ENCODE data around the gene LRRC4B.

LRRC4B gene

DNA sequence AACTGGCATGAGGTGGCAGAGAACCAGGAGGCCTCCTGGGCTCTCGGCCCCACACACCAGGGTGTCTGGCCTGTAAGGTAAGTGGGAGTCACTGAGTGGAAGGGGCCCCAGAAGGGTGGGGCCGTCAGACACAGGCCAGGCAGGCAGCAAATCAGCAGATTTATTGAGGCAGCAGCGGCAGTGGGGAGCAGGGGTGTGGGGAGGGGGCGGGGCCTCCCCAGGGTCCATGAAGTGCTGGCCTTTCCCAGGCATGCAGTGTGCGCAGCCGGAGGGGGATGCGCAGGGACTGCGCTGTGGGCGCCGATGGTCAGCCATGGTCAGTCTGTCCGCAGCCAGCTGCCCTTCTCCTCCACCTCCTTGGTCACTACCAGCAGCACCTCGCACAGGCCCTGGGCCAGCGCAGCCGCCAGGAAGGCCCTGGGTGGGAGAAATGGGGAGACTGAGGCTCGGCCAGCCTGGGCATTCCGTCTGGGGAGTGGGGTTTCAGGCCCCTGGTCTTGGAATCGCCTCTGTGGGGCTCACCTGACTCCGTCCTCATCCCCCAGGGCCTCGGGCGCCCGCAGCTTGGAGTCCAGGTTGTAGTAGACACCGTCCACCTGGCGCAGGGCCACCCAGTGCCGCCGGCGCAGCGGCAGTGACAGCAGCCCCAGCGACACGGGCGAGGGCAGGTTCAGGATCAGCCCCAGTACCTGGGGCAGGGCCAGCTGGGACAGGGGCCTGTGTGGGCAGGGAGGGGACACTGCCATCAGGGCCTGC is 62.2 kb downstream of the LRRC4B start:
- DNase-seq (ENCODE audit: low read depth in 2 of 2) = no peak
- no peak overlapping the region for H3K4me3 ChIP-seq (replicated peaks in 1 of 2; ENCODE audit: low read depth in 2 of 2, low read length in 2 of 2)
- no peak for TF ChIP-seq CTCF (IDR thresholded peaks at IDR 0.05; ENCODE audit: low read depth, low read length)

DNA sequence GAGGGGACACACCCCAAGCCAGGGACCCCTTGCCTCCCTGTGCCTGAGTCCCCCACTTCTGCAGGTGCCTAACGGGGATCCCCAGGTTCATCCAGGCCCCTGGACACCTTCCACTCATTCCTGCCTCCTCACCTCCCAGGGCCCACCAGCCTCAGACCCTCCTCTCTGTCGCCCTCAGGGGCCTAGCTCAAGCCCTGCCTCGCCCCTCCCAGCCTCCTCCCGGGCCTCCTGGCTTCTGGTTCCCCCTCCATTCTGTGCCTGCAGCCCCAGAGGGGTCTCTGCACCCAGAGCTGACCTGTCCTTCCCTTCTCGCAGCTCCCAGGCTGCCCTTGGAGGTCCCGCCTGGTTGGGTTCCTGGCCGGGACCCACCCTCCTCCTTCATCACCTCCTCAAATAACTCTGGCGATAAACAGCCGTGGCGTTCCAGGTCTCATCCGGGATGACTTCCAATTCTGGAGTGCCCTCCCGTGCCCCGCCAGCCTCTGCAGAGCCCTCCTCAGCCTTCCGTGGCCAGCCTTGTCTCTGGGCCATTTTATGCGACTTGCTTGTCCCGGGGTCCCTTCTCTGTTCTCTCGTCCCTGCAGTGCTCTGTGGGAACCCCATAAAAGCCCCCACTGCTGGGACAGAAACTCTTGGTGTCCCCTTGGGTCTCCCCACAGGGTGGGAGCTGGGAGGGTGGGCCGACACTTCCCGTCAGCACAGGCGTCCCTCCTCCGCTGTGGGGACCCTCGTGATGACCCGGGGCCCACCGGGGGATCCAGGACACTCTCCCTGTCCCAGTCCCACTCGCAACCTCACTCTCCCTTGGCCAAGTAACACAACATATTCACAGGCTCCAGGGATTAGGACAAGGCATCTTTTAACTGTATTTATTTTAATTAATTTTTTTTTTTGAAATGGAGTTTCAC is 66.4 kb downstream of the LRRC4B start:
- no peak for DNase-seq (ENCODE audit: low read depth in 2 of 2)
- no peak for TF ChIP-seq CTCF (IDR thresholded peaks at IDR 0.05; ENCODE audit: low read depth, low read length)
- no peak overlapping the region for H3K4me3 ChIP-seq (replicated peaks in 1 of 2; ENCODE audit: low read depth in 2 of 2, low read length in 2 of 2)

DNA sequence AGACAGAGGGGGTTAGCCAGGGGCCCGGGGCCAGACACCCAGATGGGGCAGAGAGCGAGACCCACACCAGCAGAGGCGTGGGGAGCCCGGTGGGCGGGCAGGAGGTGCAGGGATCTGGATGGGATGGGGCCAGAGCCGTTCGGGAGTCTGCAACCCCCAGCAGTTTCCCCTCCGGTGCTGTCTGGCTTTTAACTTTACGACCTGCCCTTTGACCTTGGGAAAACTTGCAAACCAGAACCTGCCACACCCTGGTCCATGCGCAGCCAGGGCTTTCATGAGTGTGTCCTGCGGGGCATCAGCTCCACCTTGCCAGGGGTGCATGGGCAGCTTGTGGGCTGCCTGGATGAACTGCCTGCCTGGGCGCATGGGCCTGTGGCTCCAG is 67.1 kb downstream of the LRRC4B start:
- TF ChIP-seq CTCF (IDR thresholded peaks at IDR 0.05; ENCODE audit: low read depth, low read length) = no peak
- H3K4me3 ChIP-seq (replicated peaks in 1 of 2; ENCODE audit: low read depth in 2 of 2, low read length in 2 of 2) = no peak overlapping the region
- no peak for DNase-seq (ENCODE audit: low read depth in 2 of 2)

DNA sequence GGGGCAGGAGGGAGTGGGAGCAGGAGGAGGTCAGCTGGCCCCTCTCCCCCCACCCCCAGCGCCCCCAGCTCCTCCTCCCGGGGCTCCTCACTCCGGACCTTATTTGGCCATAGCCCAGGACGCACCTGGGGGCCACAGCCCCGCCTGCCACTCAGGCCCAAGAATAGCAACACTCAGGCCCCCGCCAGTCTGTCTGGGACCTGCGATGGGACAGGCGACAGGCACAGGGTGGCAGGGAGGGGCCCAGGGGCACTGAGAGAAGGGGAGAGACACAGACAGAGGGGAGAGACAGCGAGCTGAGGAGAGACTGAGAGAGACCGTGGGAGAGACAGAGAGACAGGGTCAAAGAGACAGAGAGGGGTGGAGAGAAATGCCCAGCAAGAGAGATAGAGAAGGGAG is 67.5 kb downstream of the LRRC4B start:
- no peak overlapping the region for H3K4me3 ChIP-seq (replicated peaks in 1 of 2; ENCODE audit: low read depth in 2 of 2, low read length in 2 of 2)
- no peak for TF ChIP-seq CTCF (IDR thresholded peaks at IDR 0.05; ENCODE audit: low read depth, low read length)
- DNase-seq (ENCODE audit: low read depth in 2 of 2) = no peak

- no peak for TF ChIP-seq CTCF (IDR thresholded peaks at IDR 0.05; ENCODE audit: low read depth, low read length)
- H3K4me3 ChIP-seq (replicated peaks in 1 of 2; ENCODE audit: low read depth in 2 of 2, low read length in 2 of 2) = no peak overlapping the region
- no peak for DNase-seq (ENCODE audit: low read depth in 2 of 2)
Observed at GRCh38 chr19:50500060-50500752, 68.0 kb downstream of the LRRC4B start.

DNA sequence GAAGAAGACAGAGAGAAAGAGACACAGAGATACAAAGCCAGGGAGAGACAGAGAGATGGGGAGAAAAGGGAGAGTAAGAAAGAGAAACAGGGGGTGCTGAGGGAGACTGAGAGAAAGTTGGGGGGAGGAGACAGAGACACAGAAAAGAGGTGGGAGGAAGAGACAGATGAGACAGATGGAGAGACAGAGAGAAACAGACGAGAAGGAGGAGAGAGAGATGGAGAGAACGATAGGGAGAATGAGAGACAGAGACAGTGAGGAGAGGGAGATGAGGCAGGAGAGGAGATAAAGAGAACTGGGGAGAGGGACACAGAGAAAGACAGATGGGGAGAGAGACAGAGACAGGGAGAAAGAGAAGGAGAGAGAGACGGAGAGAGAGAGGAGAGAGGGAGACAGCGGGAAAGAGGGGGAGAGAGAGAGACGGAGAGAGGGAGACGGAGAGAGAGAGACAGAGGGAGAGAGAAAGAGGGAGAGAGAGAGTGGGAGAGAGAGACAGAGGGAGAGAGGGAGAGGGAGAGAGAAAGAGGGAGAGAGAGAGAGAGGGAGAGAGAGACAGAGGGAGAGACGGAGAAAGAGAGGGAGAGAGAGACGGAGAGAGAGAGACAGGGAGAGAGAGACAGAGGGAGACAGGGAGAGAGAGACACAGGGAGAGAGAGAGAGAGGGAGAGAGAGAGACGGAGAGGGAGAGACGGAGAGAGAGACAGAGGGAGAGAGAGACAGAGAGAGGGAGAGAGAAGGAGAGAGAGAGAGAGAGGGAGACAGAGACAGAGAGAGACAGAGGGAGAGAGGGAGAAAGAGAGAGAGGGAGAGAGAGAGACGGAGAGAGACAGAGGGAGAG is 69.8 kb downstream of the LRRC4B start:
- H3K4me3 ChIP-seq (replicated peaks in 1 of 2; ENCODE audit: low read depth in 2 of 2, low read length in 2 of 2) = no peak overlapping the region
- DNase-seq (ENCODE audit: low read depth in 2 of 2) = no peak
- TF ChIP-seq CTCF (IDR thresholded peaks at IDR 0.05; ENCODE audit: low read depth, low read length) = no peak
